IPS-NIHi7 (cell line): ENCODE results near the gene LGALS7.
"Not testable (repeated sequence)": the region's sequence is repeated elsewhere in the genome, so short reads cannot be mapped to it uniquely, and the experiment has no call there.

Experiments used
- DNase-seq: peaks from one replicate; pipeline ENCODE4 v3.0.0; 2012; ENCODE audit warnings: mixed read lengths; ENCODE audit errors: extremely low spot score

The LGALS7 gene

DNA sequence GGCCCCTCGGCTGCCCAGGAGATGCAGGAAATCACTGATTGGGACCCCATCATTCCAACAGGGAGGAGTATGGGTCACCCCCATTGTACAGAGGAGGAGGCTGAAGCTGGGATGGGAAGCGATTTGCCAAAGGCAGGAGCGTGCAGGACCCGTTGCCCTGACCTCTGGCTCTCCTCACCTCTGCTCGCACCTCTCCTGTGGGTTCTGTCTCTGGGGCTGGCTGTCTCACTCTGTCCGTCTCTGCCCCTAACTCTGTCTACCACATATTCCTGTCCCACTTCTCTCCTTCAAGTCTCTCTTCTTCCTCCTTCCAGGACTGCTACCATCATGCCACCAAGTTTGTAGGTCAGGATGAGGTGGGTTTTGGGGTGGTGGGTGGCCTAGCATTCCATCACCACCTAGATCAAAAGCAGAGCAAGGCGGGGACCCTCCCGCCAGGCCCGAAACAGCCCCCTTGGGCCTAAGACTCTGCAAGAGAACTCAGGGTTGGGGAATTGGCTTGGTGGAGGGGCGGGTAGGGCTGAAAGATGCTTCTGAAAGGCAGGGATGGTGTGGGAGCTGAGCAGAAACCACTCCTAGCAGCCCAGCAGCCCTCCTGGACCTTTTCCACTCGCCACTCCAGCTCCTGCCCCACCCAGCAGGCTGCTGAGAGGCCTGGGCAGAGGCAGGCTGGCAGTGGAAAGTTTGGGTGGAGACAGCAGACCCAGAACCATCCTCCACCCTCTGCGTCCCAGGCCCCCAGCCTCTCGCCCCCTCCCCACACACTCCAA is 1.0 kb upstream of the LGALS7 start:
- DNase-seq: no peak

DNA sequence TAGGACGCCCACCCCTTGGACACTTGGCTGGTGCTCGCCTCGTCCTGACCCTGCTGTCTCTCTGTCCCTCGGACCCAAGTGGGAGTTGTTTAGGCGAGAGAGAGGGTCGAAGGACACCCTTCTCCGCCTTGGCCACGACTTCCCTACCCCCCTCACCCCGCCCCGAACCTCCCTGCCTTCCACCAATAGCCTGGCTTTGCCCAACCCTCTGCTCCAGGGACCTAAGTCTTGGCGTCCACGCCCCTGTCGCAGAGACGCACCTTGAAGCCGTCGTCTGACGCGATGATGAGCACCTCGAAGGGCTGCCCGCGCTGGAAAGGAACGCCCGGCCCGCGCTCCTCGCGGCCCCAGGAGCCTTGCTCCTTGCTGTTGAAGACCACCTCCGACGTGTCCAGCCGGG is 1.7 kb downstream of the LGALS7 start:
- DNase-seq: not testable (repeated sequence)

DNA sequence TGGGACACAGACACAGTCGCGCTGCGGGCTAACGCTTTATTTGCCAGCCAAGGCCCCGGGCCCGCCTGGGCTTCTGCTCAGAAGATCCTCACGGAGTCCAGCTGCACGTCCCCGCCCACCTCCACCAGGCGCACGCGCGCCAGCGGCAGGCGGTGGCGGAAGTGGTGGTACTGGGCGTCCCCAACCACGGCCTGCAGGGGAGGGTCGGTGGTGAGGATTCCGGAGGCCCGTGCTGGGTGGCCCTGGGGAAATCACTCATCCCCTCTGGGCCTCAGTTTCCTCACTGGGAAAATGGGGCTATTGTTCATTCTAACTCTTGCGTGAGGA is 2.4 kb downstream of the LGALS7 start:
- DNase-seq: not testable (repeated sequence)

DNA sequence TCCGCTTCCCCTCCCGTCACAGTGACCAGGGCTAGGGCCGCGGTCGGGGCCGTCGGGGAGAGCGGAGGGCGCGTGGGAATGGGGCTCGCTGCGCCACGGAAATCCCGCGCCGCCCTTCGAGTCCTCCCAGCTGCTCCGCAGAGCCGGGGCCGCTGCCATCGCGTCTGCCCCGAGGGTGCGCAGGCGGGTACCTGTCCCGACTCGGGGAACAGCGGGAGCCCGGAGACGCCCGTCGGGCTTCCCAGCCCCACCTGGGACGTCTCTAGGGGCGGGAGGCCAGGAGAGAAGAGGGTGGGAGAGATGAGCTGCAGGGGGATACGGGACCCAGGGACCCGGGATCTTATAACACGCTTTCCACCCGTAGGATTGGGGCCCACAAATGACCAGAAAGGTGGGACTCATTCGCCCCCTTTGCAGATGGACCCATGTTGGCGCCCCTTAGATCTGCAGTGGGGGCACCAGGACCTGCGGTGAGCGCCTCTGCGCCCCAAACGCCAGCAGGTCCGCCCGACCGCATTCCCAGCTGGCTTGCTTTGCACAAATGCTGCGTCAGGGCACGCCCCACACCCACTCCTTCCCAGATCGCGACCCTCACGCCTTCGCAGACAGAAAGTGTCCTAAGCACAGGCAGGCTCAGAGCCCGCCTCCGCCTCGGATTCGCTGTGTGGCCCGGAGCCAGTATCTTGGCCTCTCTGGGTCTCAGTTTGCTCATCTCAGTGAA is 2.9 kb downstream of the LGALS7 start:
- DNase-seq: not testable (repeated sequence)

DNA sequence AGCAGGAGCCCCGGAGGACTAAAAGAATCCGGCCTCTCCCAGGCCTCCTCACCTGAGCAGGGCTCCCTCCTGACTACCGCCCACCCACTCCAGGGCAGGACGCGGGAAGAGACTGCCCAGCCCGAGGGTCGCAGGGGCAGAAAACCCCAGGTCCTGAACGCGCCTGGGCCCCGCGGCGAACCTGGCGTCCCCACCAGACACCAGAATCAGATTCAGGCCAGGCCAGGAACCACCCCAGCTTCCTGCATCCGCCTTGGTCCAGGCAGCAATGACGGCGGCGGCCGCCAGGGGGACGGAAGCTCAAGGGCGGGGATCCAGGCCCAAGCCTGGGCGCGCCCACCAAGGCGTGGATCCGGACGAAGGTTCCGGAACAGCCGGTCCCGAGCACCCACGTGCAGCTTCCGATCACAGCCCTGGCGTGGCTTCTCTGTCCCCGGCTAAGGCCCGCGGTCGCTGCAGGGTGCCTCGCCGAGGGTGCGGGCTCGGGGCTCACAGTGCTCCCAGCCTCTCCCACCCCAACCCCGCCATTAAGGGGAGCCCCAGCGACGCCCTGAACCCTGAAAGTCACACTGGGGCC is 3.6 kb downstream of the LGALS7 start:
- DNase-seq: peak; percentile 75

DNA sequence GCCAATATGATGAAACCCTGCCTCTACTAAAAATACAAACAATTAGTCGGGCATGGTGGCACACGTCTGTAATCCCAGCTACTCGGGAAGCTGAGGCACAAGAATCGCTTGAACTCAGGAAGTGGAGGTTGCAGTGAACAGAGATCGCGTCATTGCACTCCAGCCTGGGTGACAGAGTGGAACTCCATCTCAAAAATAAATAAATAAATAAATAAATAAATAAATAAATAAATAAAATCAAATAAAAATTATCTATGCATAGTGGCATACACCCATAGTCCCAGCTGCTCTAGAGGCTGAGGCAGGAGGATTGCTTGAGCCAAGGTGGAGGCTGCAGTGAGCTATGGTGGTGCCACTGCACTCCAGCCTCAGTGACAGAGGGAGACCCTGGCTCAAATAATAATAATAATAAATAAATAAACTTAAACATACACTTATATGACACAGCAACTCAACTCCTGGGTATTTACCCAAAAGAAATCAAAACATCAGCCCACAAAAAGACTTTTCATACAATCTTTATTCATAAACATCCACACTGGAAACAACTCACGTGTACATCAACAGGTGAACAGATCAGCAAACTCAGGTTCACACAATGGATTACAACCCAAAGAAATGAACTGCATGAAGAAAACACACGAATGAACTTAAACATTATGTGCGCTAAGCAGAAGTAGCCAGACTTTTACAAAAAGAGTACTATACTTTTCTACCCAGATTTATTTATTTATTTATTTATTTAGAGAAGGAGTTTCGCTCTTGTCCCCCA is 6.9 kb downstream of the LGALS7 start:
- no peak for DNase-seq

DNA sequence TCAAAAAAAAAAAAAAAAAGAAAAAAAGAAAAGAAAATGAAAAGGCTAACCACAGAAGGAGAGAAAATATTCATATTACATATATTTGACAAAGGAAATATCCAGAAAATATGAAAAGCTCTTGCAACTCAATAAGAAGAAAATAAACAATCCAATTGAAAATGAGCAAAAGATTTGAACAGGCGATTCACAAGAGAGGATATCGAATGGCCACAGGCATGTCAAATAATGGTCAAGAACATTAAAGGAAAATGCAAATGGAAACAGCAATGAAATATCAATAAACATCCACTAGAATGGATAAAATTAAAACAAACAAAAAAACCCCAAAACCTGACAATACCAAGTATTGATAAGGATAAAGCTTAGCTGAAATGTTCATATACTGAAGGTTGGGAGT is 8.1 kb downstream of the LGALS7 start:
- no peak for DNase-seq

DNA sequence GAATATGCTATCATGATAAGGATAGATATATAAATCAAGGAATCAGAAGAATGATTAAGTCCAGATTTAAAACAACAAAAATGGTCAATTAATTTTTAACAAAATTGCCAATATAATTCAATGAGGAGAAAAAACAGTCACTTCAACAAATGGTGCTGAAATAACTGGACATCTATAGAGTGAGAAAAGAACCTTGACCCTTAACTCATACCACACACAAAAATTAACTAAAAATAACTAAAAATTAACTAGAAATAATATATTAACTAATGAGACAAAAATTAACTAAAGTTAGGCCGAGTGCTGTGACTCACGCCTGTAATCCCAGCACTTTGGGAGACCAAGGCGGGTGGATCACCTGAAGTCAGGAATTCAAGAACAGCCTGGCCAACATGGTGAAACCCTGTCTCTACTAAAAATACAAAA is 9.5 kb downstream of the LGALS7 start:
- DNase-seq: no peak

DNA sequence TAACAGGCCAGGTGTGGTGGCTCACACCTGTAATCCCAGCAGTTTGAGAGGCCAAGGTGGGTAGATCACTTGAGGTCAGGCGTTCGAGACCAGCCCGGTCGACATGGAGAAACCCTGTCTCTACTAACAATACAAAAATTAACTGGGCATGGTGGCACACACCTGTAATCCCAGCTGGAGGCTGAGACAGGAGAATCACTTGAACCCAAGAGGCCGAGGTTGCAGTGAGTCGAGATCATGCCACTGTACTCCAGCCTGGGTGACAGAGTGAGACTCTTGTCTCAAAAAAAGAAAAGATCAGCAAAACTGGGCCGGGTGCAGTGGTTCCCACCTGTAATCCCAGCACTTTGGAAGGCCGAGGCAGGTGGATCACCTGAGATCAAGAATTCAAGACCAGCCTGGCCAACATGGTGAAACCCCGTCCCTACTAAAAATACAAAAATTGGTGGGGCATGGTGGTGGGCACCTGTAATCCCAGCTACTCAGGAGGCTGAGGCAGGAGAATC is 11.4 kb downstream of the LGALS7 start:
- not testable (repeated sequence) for DNase-seq

DNA sequence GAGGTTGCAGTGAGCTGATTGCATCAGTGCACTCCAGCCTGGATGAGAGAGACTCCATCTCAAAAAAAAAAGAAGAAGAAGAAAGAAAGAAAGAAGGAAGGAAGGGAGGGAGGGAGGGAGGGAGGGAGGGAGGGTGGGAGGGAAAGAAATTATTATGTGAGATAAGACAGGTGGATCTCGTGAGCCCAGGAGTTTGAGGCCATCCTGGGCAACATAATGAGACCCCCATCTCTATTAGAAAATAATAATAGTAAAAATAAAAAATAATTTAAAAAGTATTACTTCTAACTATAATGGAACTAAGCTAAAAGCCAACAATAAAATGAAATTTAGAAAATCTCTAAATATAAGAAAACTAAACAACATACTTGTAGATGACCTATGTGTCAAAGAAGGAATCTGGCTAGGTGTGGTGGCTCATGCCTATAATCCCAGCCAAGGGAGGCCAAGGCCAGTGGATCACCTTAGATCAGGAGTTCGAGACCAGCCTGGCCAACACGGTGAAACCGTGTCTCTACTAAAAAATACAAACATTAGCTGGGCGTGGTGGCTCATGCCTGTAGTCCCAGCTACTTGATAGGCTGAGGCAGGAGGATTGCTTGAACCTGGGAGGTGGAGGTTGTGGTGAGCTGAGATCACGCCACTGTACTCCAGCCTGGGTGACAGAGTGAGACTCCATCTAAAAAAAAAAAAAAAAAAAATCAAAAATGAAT is 12.4 kb downstream of the LGALS7 start:
- DNase-seq: not testable (repeated sequence)

DNA sequence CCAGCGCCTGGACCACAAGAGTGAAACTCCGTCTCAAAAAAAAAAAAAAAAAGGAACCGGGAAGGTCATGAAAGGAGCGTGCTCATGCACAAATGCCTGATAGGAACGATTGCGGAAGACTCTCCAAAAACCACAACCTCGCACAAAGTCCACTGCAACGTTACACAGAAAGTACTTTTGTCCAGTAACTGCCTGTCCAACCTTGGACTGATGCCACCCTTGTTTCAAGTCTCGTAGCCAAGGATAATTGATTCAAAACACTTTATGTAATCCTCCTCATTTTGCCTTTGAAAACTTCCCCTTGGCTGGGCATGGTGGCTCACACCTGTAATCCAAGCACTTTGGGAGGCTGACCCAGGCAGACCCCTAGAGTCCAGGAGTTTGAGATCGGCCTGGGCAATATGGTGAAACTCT is 13.7 kb downstream of the LGALS7 start:
- no peak for DNase-seq

DNA sequence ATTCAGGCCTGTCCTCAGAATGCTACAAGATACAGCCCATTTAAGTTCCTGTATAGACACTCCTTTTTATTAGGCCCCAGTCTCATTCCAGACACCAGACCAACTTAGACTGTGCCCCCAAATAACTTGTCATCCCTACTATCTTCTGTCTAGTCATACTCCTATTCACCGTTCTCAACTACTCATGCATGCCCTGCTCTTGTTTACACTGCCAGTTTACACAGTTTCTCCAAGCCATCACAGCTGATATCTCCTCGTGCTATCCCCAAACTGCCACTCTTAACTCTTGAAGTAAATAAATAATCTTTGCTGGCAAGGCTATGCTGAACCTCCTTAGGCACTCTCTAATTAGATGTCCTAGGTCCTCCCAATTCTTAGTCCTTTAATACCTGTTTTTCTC is 19.1 kb downstream of the LGALS7 start:
- not testable (repeated sequence) for DNase-seq

DNA sequence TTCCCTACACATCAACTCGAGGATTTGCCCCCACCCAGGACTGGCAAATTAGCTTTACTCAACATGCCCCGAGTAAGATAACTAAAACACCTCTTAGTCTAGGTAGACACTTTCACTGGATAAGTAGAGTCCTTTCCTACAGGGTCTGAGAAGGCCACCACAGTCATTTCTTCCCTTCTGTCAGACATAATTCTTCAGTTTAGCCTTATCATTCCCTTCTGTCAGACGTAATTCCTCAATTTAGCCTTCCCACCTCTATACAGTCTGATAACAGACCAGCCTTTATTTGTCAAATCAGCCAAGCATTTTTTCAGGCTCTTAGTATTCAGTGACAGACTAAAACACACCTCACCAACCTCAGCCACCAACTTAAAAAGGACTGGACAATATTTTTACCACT is 19.5 kb downstream of the LGALS7 start:
- not testable (repeated sequence) for DNase-seq

DNA sequence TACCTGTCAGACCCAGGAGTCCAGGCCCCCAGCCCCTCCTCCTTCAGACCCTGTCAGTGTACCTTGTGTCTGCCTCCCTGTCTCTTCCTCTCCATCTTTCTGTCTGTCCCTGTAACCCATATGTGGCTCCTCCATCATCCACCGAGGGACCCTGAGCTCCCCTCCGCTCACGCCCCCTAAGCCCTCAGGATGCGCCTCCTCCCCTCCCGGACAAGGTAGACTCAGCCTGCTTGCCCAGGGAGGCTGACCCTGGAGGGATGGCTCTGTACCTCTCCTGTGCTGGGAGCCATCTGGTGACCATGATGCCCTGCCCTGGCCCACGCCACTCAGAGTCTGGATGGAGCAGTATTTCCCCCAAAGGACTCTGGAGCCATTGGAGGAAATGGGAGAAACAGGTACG is 28.0 kb downstream of the LGALS7 start:
- DNase-seq: peak; percentile 14

DNA sequence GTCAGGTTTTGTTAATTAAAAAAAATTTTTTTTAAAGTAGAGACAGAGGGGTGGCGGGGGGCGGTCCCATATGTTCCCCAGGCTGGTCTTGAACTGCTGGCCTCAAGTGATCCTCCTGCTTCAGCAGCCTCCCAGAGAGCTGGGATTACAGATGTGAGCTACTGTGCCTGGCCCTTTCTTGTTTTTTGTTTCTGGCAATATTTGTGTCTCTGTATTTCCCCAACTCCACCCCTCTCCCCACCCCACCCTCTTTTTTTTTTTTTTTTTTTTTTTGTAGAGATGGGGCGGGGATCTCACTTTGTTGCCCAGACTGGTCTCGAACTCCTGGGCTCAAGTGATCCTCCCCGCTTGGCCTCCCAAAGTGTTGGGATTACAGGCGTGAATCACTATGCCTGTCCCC is 28.4 kb downstream of the LGALS7 start:
- no peak for DNase-seq

DNA sequence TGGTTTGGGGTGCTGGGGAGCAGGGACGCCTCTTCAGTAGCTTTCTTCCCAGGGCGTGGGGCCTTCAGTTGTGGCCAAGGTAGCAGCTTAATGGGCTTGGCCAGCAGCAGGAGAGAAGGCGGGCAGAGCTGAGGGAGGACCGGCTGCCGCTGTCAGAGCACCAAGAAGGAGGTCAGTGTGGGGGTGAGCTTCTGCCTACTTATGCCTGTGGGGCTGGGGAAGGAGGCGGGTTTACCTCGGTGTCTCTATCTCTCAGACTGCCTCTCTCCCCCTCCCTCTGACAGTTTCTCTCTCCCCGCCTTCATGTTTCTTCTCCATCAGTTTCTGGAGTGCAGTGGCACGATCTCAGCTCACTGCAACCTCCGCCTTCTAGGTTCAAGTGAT is 29.0 kb downstream of the LGALS7 start, which contains the start of gene CAPN12:
CAPN12 (minus strand) TSS at position 177 of the 384 bp plus-strand sequence. CDS start 309 bp downstream, outside the sequence.
- DNase-seq: peak; percentile 2

DNA sequence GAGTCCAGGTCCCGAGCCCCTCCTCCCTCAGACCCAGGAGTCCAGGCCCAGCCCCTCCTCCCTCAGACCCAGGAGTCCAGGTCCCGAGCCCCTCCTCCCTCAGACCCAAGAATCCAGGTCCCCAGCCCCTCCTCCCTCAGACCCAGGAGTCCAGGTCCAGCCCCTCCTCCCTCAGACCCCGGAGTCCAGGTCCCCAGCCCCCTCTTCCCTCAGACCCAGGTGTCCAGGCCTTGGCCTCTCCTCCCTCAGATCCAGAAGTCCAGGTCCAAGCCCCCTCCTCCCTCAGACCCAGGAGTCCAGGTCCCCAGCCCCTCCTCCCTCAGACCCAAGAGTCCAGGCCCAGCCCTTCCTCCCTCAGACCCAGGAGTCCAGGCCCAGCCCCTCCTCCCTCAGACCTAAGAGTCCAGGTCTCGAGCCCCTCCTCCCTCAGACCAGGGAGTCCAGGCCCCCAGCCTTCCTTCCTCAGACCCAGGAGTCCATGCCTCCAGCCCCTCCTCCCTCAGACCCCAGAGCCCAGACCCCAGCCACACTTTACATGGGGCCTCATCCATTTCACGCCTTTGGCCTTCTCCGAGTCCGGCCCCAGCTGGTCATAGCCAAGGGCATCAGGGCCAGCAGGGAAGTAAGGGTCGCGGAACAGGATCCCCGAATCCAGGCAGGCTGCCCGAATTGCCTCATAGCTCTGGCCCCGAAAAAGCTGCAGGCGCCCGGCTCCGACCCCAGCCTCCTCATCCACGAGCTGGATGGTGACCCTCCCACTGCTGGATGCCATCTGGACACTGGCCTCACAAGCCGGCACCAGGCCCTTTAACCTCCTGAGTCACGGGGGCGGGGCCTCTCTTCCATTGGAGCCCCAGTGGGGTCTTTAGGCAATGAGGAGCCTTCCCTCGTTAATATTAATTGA is 29.7 kb downstream of the LGALS7 start:
- peak; percentile 5 for DNase-seq

DNA sequence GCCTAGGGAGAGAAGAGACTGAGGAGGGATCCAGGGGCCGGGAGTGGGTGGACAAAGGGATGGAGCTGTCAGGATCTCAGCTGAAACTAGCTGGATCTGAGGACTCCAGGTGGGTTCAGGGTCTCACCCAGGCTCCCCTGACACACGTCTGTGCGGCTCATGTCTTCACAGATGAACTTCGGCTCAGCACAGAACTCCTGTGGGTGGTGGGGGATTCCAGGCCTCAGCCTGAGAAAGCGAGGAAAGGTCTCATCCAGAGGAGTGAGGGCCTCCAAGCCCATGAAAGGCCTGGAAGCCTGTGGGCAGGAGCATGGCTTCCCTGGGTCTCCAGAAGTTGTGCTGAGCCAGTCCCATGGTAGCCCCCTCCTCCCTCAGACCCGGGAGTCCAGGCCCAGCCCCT is 30.4 kb downstream of the LGALS7 start:
- DNase-seq: peak; percentile 6

DNA sequence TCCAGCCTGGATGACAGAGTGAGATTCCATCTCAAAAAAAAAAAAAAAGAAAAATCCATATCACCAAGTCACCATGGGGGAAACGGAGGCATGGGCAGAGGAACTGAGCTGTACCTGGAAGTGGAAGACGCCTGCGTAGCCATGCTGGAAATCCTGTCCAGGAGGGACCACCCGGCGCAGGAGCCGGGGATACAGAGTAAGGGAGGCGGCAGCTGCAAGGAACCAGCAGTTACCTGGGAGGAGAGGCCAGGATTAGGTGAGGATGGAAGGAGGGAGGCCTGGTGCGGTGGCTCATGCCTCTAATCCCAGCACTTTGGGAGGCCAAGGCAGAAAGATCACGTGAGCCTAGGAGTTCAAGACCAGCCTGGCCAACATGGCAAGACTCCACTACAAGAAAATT is 31.0 kb downstream of the LGALS7 start:
- no peak for DNase-seq

DNA sequence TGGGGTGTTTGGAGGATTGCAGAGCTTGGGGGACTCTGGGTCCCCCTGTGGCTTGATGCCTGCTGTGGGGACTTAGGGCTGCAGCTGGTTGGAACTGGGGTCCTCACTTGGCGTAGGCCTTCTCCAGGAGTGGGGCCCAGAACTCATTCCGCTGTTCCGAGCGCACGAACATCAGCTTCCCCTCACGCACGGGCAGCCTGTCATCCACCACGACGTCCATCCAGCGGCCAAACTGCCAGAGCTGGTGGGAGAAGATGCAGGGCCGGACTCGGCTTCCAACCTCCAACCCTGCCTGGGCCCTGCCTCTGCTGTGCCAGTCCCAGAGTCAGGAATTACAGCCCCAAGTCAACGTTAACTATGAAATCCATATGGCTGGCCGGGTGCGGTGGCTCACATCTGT is 31.6 kb downstream of the LGALS7 start:
- no peak for DNase-seq
